ENCODE results near the gene PRKAG1.

The PRKAG1 gene

DNA sequence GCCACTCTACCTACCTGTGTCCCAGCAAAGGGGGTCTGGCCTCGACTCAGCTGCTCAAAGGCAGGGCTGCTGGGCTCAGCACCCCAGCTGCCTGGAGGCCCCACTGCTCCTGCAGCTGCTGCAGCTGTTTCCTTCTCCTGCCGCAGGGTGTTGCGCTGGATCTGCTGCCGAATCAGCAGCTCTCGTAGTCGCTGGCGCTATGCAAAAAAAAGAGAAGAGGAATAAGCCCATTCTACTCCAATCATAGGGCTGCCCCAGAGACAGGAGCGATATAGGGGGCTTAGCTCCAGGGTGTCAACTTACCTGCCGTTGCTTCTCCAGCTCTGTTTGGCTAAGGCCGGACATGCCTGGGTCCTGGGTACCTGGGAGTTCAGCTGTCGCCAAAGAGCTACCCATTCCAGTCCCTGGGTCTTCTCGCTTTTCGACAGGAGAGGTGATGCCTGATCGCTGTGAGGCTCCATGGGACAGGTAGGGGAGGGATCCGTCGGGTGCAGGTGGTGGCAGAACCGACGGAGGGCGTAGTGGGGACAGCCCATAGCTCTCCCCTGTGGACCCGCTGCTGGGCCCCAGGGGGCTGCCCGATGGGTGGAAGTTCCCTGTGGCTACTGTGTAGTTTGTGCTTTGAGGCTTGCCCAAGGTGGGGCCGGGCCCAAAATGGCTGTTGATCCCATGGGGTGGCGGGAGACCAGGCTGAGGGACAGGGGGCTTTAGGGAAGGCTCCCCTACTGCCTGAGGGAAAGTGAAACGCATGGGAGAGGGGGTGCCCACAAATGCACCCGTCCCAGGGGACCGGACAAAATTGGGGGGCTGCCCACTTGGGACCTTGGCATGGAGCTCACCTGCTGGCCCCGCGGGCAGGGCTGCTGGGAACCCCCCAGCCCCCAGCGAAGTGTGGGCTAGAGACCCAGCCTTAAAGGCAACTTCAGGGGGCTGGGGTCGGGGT, 21.1 kb upstream of the PRKAG1 start:
- ChIA-PET CTCF (interaction anchor here (1.7 to 12.3 kb wide), 6 partner anchors 9 to 48 kb away, joined by 4 to 203 read pairs (median 10); partner anchors contain the start of gene PRKAG1), POLR2A (interaction anchor here (1.2 kb wide), 1 partner anchor 10 kb away, joined by 12 read pairs; no protein-coding TSS in a partner anchor)
- TF ChIP-seq, protein P1, sequence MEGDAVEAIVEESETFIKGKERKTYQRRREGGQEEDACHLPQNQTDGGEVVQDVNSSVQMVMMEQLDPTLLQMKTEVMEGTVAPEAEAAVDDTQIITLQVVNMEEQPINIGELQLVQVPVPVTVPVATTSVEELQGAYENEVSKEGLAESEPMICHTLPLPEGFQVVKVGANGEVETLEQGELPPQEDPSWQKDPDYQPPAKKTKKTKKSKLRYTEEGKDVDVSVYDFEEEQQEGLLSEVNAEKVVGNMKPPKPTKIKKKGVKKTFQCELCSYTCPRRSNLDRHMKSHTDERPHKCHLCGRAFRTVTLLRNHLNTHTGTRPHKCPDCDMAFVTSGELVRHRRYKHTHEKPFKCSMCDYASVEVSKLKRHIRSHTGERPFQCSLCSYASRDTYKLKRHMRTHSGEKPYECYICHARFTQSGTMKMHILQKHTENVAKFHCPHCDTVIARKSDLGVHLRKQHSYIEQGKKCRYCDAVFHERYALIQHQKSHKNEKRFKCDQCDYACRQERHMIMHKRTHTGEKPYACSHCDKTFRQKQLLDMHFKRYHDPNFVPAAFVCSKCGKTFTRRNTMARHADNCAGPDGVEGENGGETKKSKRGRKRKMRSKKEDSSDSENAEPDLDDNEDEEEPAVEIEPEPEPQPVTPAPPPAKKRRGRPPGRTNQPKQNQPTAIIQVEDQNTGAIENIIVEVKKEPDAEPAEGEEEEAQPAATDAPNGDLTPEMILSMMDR (IDR thresholded peaks at IDR 0.05; ENCODE audit: control extremely low read depth, extremely low read depth, low read depth, missing control alignments), result no peak
- no peak for DNase-seq (ENCODE audit: extremely low spot score)

DNA sequence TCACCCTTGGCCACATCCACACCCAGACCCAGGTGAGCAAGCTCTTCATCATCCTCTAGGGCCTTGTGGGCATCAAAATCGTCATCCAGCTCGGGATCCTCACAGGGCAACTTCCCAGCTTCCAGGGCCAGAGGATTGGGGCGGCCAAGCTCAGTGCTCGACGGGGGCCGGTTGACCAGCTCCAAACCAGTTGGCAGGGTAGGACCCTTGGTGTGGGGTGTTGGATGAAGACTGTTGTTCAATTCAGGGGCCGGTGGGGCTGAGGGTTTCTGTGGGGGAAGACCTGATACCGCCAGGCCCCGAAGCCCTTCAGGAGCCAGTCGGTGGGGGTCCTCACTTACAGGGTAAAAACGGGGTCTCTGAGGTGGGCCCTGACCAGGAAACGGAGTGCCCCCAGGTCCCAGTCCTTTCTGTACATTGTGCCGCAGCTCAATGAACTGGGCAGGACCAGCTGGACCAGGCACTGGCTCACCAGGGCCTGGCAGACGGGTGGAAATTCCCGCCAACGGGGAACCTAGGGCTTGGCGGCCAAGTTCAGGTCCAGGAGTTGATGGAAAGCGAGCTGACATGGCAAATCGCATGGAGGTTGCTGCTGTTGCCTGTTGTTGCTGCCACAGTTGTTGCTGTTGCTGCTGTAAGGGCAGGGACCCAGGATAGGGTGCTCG, 19.8 kb upstream of the PRKAG1 start:
- no peak for DNase-seq (ENCODE audit: extremely low spot score)
- POLR2A ChIA-PET, result no interaction called here
- CTCF ChIA-PET, result interaction anchor here (1.0 to 12.3 kb wide), 12 partner anchors 10 to 148 kb away, joined by 3 to 203 read pairs (median 7); partner anchors contain the start of gene PRKAG1
- TF ChIP-seq, protein P1 (IDR thresholded peaks at IDR 0.05; ENCODE audit: control extremely low read depth, extremely low read depth, low read depth, missing control alignments), result no peak

DNA sequence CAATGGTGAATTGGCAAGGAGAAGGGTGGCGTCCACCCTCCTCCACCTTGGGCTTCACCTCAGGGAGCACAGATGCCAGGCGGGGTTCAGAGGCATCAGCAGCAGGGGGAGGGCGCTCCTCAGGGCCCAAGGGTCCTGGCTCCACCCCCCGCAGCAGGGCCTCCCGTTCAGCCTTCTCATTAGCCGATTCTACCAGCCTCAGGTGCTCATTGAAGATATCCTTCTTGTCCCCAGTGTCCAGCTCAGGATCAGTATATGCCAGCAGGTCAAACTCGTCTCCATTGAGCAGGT, 19.3 kb upstream of the PRKAG1 start:
- ChIA-PET POLR2A (interaction anchor here (1.5 kb wide), 1 partner anchor 93 kb away, joined by 6 read pairs; the partner anchor contains the start of gene TUBA1B), CTCF (interaction anchor here (1.0 to 12.3 kb wide), 11 partner anchors 10 to 184 kb away, joined by 3 to 203 read pairs (median 6); partner anchors contain the start of gene PRKAG1)
- TF ChIP-seq, protein P1 (IDR thresholded peaks at IDR 0.05; ENCODE audit: control extremely low read depth, extremely low read depth, low read depth, missing control alignments), result no peak
- DNase-seq (ENCODE audit: extremely low spot score), result no peak

DNA sequence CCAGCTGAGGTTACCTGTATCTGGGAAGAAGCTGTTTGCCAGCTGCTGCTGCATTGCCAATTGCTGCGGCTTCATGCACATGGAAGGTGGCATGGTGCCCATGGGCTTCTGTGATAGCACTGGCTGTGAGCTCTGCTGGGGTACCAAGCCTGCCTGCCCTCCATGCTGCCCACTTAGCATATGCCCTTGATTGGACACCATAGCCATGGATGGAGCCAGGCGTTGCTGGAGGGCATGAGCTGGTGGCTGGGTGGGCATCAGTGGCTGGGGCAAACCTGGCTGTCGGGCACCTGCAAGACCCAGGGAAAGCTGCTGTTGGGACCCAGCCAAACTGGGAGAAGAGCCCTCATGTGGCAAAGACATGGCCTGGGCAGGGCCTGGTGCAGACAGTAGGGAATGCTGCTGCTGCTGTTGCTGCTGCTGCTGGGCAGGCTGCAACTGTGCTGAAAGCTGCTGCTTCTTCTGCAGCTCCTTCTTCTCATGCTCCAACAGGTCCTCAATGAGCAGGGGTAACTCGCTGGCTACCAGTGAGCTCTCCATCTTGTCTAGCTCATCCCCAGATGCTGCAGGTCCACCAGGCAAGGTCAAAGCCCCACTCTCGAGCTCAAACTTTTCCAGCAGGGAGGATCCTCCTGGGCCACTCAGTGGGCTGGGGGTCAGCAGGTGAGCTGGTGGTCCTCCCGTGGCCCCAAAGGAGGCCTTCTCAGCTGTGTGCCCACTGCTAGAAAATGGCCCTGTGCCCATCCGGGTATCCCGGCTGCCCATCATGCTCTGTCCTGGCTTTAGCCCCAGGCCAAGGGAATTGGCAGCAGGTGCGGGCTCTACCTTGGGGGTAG, 18.8 kb upstream of the PRKAG1 start:
- ChIA-PET CTCF (interaction anchor here (0.9 to 18.9 kb wide), 12 partner anchors 3 to 183 kb away, joined by 3 to 203 read pairs (median 8); no protein-coding TSS in a partner anchor), POLR2A (interaction anchor here (0.7 to 1.5 kb wide), 2 partner anchors 22 to 94 kb away, joined by 3 to 6 read pairs; partner anchors contain the start of gene TUBA1B)
- TF ChIP-seq, protein P1 (IDR thresholded peaks at IDR 0.05; ENCODE audit: control extremely low read depth, extremely low read depth, low read depth, missing control alignments), result no peak
- no peak for DNase-seq (ENCODE audit: extremely low spot score)

DNA sequence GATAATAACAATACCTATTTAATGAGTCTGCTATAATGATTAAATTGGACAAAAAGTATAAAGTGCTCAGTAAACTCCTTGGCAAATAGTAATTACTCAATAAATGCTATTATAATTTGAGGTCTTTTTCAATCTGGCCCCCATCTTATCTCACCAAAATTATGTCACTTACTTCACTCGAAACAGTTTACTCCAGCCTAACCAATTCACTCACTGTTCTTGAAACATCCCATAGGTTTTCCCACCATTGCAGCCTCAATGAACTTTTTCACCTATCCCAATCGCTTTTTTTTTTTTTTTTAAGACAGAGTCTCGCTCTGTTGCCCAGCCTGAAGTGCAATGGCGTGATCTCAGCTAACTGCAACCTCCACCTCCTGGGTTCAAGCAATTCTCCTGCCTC, 17.5 kb upstream of the PRKAG1 start:
- ChIA-PET CTCF (interaction anchor here (1.2 to 18.9 kb wide), 5 partner anchors 5 to 52 kb away, joined by 4 to 203 read pairs (median 25); no protein-coding TSS in a partner anchor), POLR2A (no interaction called here)
- DNase-seq (ENCODE audit: extremely low spot score), result no peak
- TF ChIP-seq, protein P1 (IDR thresholded peaks at IDR 0.05; ENCODE audit: control extremely low read depth, extremely low read depth, low read depth, missing control alignments), result no peak

Measured in GM10248 (cell line).